Neural progenitor cell (in vitro differentiated cells): ENCODE data around the gene GLI1. TPM values are rescaled to one million over a fixed set of nuclear protein-coding genes. Genes with fewer than 3 reads are reported as not detected.
"Not testable (repeated sequence)": the region's sequence is repeated elsewhere in the genome, so short reads cannot be mapped to it uniquely, and the experiment has no call there.

Experiments used
- DNase-seq: peaks from one replicate; pipeline ENCODE4 v3.0.0-alpha.2; 2016; ENCODE audit warnings: low spot score
- H2AFZ ChIP-seq: fragments of 200-600 bp; sonication (generic); replicated peaks from 2 replicates; pipeline ENCODE4 v1.6.1; 2016; ENCODE audit warnings: antibody characterized with exemption
- H3F3A ChIP-seq: fragments of 200-600 bp; sonication (generic); 2 replicates; pipeline ENCODE4 v1.6.1; 2016; ENCODE audit warnings: antibody characterized with exemption, low read depth
- H3K27ac ChIP-seq: fragments of 200-600 bp; sonication (generic); 2 replicates; pipeline ENCODE4 v1.5.1; 2016; ENCODE audit warnings: mild to moderate bottlenecking
- H3K27me3 ChIP-seq: fragments of 200-600 bp; sonication (generic); 2 replicates; pipeline ENCODE4 v1.6.1; 2016; ENCODE audit warnings: mild to moderate bottlenecking, moderate library complexity
- H3K36me3 ChIP-seq: fragments of 200-600 bp; sonication (generic); 2 replicates; pipeline ENCODE4 v1.5.1; 2016
- H3K4me1 ChIP-seq: fragments of 200-600 bp; sonication (generic); 2 replicates; pipeline ENCODE4 v1.6.1; 2016; ENCODE audit warnings: mixed run types
- H3K4me2 ChIP-seq: fragments of 200-600 bp; sonication (generic); 2 replicates; pipeline ENCODE4 v1.6.1; 2016
- H3K4me3 ChIP-seq: fragments of 200-600 bp; sonication (generic); 2 replicates; pipeline ENCODE4 v1.5.1; 2016
- H3K79me2 ChIP-seq: fragments of 200-600 bp; sonication (generic); 2 replicates; pipeline ENCODE4 v1.6.1; 2016; ENCODE audit warnings: low read depth
- H3K9ac ChIP-seq: fragments of 200-600 bp; sonication (generic); 2 replicates; pipeline ENCODE4 v1.6.1; 2016
- H3K9me3 ChIP-seq: fragments of 200-600 bp; sonication (generic); 2 replicates; pipeline ENCODE4 v1.5.1; 2016; ENCODE audit warnings: low read depth
- H4K20me1 ChIP-seq: fragments of 200-600 bp; sonication (generic); 2 replicates; pipeline ENCODE4 v1.6.1; 2016; ENCODE audit warnings: low read depth
- H3K27ac Mint-ChIP-seq: 3 replicates; pipeline ENCODE4 v1.8.0; 2021; ENCODE audit warnings: mixed read lengths
- H3K27me3 Mint-ChIP-seq: 2 replicates; pipeline ENCODE4 v1.8.0; 2022; ENCODE audit warnings: low read depth, mild to moderate bottlenecking, inconsistent platforms, moderate library complexity, mixed read lengths; ENCODE audit not compliant: insufficient read depth
- H3K36me3 Mint-ChIP-seq: 3 replicates; pipeline ENCODE4 v1.8.0; 2021; ENCODE audit warnings: mixed read lengths
- H3K4me1 Mint-ChIP-seq: 3 replicates; pipeline ENCODE4 v1.8.0; 2021; ENCODE audit warnings: mixed read lengths
- H3K4me3 Mint-ChIP-seq: 3 replicates; pipeline ENCODE4 v1.8.0; 2021; ENCODE audit warnings: mild to moderate bottlenecking, moderate library complexity, mixed read lengths
- H3K9me3 Mint-ChIP-seq: 3 replicates; pipeline ENCODE4 v1.8.0; 2020; ENCODE audit warnings: mixed read lengths
- EZH2 ChIP-seq: fragments of 200-600 bp; sonication (generic); IDR thresholded peaks from 2 replicates; pipeline ENCODE4 v1.6.1; 2017; ENCODE audit warnings: antibody characterized with exemption, mild to moderate bottlenecking, moderate library complexity
- EZH2phosphoT487 ChIP-seq: fragments of 200-600 bp; sonication (generic); IDR thresholded peaks from 2 replicates; pipeline ENCODE4 v1.6.1; 2017; ENCODE audit warnings: antibody characterized with exemption
- total RNA-seq: library from RNA; depleted of rRNA; stranded (reverse); fragments of >200 nt; gene quantifications from 2 replicates; pipeline ENCODE4 v1.2.3, GENCODE V29; 2015; ENCODE audit warnings: low replicate concordance
- TF ChIP-seq, protein P1 (sequence below): fragments of 200-600 bp; sonication (generic); IDR thresholded peaks from 2 replicates; pipeline ENCODE4 v1.5.1; 2017; ENCODE audit warnings: antibody characterized with exemption, mild to moderate bottlenecking

Gene GLI1
- total RNA-seq, 1 donor from 2014 or later: 0.71 TPM

DNA sequence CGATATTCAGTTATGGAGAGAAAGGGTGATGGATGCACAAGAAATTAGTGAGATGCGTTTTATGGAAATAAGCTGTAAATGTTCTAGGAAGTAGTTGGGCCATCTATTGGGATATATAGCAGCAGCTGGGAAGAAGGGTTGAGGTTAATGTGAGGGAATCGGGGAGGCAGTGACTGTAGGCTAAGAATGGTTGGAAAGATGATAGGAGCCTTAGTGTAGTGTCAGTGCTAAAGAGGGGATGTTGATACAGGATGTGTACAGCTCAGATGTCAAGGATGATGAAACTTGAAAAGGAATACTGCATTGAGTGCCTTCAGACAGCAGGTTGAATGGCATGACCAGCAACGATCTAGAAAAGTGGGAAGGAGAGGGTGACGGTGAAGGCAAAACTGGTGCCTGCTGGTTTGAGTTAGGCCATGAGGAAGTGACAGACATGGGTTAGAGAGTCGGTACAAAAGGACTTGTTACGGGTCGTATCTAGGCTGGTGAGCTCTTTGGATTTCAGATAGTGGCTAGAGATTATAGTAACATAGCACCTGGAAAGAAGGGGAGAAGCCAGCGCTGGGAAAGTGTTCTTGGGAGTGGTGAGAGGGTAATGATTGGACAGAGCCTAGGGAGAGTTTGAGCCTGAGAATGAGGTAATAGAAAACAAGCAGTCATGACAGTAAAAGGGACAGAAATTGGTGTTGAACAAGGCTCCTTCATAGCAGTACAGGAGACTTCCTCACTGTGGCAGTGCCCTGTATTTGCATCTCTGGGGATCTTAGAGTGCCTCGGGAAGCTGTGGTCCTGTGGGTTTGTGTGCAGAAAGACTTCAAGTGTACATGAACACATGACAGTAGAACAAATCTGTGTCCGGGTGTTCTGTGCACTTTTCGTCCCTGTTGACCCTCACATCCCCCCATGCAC is 37.9 kb downstream of the GLI1 start:
- H3K27ac ChIP-seq: no peak overlapping the region
- H3K27me3 ChIP-seq: no peaks in the 10 kb centered on the region
- DNase-seq: no peak
- peaks cover 17% of the 10 kb centered on the region for H3K36me3 ChIP-seq
- H2AFZ ChIP-seq: no peak overlapping the region
- no peaks in the 10 kb centered on the region for H4K20me1 ChIP-seq
- no peak overlapping the region for H3K4me3 Mint-ChIP-seq
- no peak overlapping the region for H3K9ac ChIP-seq
- H3F3A ChIP-seq: peaks cover 7% of the 10 kb centered on the region
- no peaks in the 10 kb centered on the region for H3K4me1 Mint-ChIP-seq
- no peaks in the 10 kb centered on the region for H3K9me3 Mint-ChIP-seq
- peaks cover 4% of the 10 kb centered on the region for H3K27me3 Mint-ChIP-seq
- H3K4me1 ChIP-seq: no peaks in the 10 kb centered on the region
- peaks cover 48% of the 10 kb centered on the region for H3K36me3 Mint-ChIP-seq
- TF ChIP-seq, protein P1, sequence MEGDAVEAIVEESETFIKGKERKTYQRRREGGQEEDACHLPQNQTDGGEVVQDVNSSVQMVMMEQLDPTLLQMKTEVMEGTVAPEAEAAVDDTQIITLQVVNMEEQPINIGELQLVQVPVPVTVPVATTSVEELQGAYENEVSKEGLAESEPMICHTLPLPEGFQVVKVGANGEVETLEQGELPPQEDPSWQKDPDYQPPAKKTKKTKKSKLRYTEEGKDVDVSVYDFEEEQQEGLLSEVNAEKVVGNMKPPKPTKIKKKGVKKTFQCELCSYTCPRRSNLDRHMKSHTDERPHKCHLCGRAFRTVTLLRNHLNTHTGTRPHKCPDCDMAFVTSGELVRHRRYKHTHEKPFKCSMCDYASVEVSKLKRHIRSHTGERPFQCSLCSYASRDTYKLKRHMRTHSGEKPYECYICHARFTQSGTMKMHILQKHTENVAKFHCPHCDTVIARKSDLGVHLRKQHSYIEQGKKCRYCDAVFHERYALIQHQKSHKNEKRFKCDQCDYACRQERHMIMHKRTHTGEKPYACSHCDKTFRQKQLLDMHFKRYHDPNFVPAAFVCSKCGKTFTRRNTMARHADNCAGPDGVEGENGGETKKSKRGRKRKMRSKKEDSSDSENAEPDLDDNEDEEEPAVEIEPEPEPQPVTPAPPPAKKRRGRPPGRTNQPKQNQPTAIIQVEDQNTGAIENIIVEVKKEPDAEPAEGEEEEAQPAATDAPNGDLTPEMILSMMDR: no peak
- TF ChIP-seq EZH2phosphoT487 (no peak), EZH2 (no peak)
- H3K79me2 ChIP-seq: no peaks in the 10 kb centered on the region
- H3K27ac Mint-ChIP-seq: no peak overlapping the region
- H3K9me3 ChIP-seq: no peaks in the 10 kb centered on the region
- no peak overlapping the region for H3K4me3 ChIP-seq
- no peak overlapping the region for H3K4me2 ChIP-seq

GRCh38 chr12:57498132-57498502 is 38.5 kb downstream of the GLI1 start:
- H2AFZ ChIP-seq: no peak overlapping the region
- DNase-seq: no peak
- H4K20me1 ChIP-seq: no peaks in the 10 kb centered on the region
- no peaks in the 10 kb centered on the region for H3K27me3 ChIP-seq
- peaks cover 17% of the 10 kb centered on the region for H3K36me3 ChIP-seq
- no peaks in the 10 kb centered on the region for H3K9me3 ChIP-seq
- no peak overlapping the region for H3K27ac Mint-ChIP-seq
- peaks cover 4% of the 10 kb centered on the region for H3K27me3 Mint-ChIP-seq
- no peaks in the 10 kb centered on the region for H3K79me2 ChIP-seq
- peaks cover under 1% of the 10 kb centered on the region for H3F3A ChIP-seq
- H3K36me3 Mint-ChIP-seq: peaks cover 45% of the 10 kb centered on the region
- H3K9me3 Mint-ChIP-seq: no peaks in the 10 kb centered on the region
- H3K4me2 ChIP-seq: no peak overlapping the region
- H3K4me1 ChIP-seq: no peaks in the 10 kb centered on the region
- no peak overlapping the region for H3K9ac ChIP-seq
- H3K27ac ChIP-seq: no peak overlapping the region
- H3K4me1 Mint-ChIP-seq: no peaks in the 10 kb centered on the region
- no peak overlapping the region for H3K4me3 ChIP-seq
- H3K4me3 Mint-ChIP-seq: no peak overlapping the region
- TF ChIP-seq EZH2: no peak
- TF ChIP-seq, protein P1: peak; percentile 13

GRCh38 chr12:57498571-57498970 is 39.0 kb downstream of the GLI1 start:
- H3K27me3 ChIP-seq: no peaks in the 10 kb centered on the region
- no peaks in the 10 kb centered on the region for H3K9me3 ChIP-seq
- H3K4me3 ChIP-seq: no peak overlapping the region
- H3K27ac Mint-ChIP-seq: no peak overlapping the region
- no peak overlapping the region for H2AFZ ChIP-seq
- DNase-seq: no peak
- no peaks in the 10 kb centered on the region for H3K9me3 Mint-ChIP-seq
- no peaks in the 10 kb centered on the region for H3K4me1 ChIP-seq
- no peak overlapping the region for H3K4me2 ChIP-seq
- H3K79me2 ChIP-seq: no peaks in the 10 kb centered on the region
- no peaks in the 10 kb centered on the region for H3F3A ChIP-seq
- H3K9ac ChIP-seq: no peak overlapping the region
- H3K4me1 Mint-ChIP-seq: no peaks in the 10 kb centered on the region
- peaks cover 4% of the 10 kb centered on the region for H3K27me3 Mint-ChIP-seq
- H4K20me1 ChIP-seq: no peaks in the 10 kb centered on the region
- no peak for TF ChIP-seq EZH2phosphoT487
- no peak for TF ChIP-seq EZH2
- H3K4me3 Mint-ChIP-seq: no peak overlapping the region
- H3K36me3 ChIP-seq: peaks cover 17% of the 10 kb centered on the region
- peaks cover 46% of the 10 kb centered on the region for H3K36me3 Mint-ChIP-seq
- no peak overlapping the region for H3K27ac ChIP-seq

DNA sequence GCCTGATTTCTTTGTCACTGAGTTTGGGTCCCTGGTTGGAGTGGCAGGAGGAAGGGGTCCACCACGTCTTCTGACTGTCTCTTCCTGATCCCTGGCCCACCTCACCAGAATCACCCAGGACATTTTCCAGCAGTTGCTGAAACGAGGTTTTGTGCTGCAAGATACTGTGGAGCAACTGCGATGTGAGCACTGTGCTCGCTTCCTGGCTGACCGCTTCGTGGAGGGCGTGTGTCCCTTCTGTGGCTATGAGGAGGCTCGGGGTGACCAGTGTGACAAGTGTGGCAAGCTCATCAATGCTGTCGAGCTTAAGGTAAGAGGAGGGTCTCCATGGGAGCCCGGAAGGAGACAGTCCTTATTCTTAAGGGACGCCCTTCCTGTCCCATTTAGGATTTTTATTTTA is 40.6 kb downstream of the GLI1 start:
- Mint-ChIP-seq H3K4me3 (no peak overlapping the region), H3K4me1 (peaks cover 5% of the 10 kb centered on the region), H3K9me3 (no peaks in the 10 kb centered on the region), H3K36me3 (peaks cover 48% of the 10 kb centered on the region), H3K27ac (no peak overlapping the region), H3K27me3 (peaks cover 5% of the 10 kb centered on the region)
- Histone ChIP-seq H3K79me2 (no peaks in the 10 kb centered on the region), H3K4me3 (no peak overlapping the region), H3K9me3 (no peaks in the 10 kb centered on the region), H3K27ac (no peak overlapping the region), H3K4me2 (no peak overlapping the region), H2AFZ (no peak overlapping the region), H3K9ac (no peak overlapping the region), H4K20me1 (no peaks in the 10 kb centered on the region), H3K4me1 (no peaks in the 10 kb centered on the region), H3K36me3 (peaks cover 14% of the 10 kb centered on the region), H3F3A (no peaks in the 10 kb centered on the region), H3K27me3 (no peaks in the 10 kb centered on the region)
- DNase-seq: no peak
- TF ChIP-seq EZH2phosphoT487: no peak
- no peak for TF ChIP-seq EZH2
- TF ChIP-seq, protein P1: no peak

DNA sequence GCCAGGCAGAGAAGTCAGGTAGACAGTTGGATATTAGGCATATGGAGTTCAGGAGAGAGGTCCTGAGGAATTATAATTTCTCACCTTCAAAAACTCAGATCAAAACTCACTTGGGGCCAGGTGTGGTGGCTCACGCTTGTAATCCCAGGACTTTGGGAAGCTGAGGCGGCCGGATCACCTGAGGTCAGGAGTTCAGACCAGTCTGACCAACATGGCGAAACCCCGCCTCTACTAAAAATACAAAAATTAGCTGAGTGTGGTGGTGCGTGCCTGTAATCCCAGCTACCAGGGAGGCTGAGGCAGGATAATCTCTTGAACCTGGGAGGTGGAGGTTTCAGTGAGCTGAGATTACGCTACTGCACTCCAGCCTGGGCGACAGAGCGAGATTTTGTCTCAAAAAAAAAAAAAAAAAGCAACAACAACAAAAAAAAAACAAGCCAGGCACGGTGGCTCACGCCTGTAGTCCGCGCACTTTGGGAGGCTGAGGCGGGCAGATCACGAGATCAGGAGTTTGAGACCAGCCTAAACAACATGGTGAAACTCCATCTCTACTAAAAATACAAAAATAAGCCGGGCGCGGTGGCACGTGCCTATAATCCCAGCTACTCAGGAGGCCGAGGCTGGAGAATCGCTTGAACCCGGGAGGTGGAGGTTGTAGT is 42.9 kb downstream of the GLI1 start:
- not testable (repeated sequence) for H2AFZ ChIP-seq, H3K9me3 ChIP-seq, H3K27ac Mint-ChIP-seq, H3K79me2 ChIP-seq, H3K4me2 ChIP-seq, DNase-seq, H3K4me1 ChIP-seq, H3K9me3 Mint-ChIP-seq, H3K27me3 ChIP-seq, H3K4me3 Mint-ChIP-seq, H3K27ac ChIP-seq, H4K20me1 ChIP-seq, H3K4me3 ChIP-seq, H3F3A ChIP-seq, H3K27me3 Mint-ChIP-seq, H3K9ac ChIP-seq, H3K4me1 Mint-ChIP-seq
- H3K36me3 Mint-ChIP-seq: peaks cover 52% of the 10 kb centered on the region
- H3K36me3 ChIP-seq: peaks cover 14% of the 10 kb centered on the region
